Nephron progenitor cell (in vitro differentiated cells): ENCODE results near the gene IL16.

Experiments
- DNase-seq: peaks from one replicate; pipeline ENCODE4 v3.0.0; 2021
- H3K27ac Mint-ChIP-seq: 2 replicates; pipeline ENCODE4 v1.8.0; 2021; ENCODE audit warnings: mild to moderate bottlenecking, moderate library complexity, mixed read lengths
- H3K27me3 Mint-ChIP-seq: 2 replicates; pipeline ENCODE4 v1.8.0; 2021; ENCODE audit warnings: mild to moderate bottlenecking, low read depth, mixed read lengths; ENCODE audit not compliant: poor library complexity
- H3K36me3 Mint-ChIP-seq: 2 replicates; pipeline ENCODE4 v1.8.0; 2021; ENCODE audit warnings: low read depth, mixed read lengths
- H3K4me1 Mint-ChIP-seq: 2 replicates; pipeline ENCODE4 v1.8.0; 2021; ENCODE audit warnings: mixed read lengths
- H3K4me3 Mint-ChIP-seq: 2 replicates; pipeline ENCODE4 v1.8.0; 2021; ENCODE audit warnings: mild to moderate bottlenecking, moderate library complexity, mixed read lengths
- H3K9me3 Mint-ChIP-seq: 2 replicates; pipeline ENCODE4 v1.8.0; 2021; ENCODE audit warnings: mild to moderate bottlenecking, moderate library complexity, mixed read lengths
- TF ChIP-seq, protein P1 (sequence below): fragments of 200-600 bp; sonication (generic); IDR thresholded peaks from 2 replicates; pipeline ENCODE4 v1.5.0; 2021; ENCODE audit warnings: antibody characterized with exemption

IL16 gene

GRCh38 chr15:81168644-81169043, 28.0 kb upstream of the IL16 start:
- Mint-ChIP-seq H3K27ac (no peak overlapping the region), H3K4me1 (no peaks in the 10 kb centered on the region), H3K9me3 (no peaks in the 10 kb centered on the region), H3K27me3 (peaks cover 26% of the 10 kb centered on the region), H3K36me3 (no peaks in the 10 kb centered on the region), H3K4me3 (no peak overlapping the region)
- TF ChIP-seq, protein P1, sequence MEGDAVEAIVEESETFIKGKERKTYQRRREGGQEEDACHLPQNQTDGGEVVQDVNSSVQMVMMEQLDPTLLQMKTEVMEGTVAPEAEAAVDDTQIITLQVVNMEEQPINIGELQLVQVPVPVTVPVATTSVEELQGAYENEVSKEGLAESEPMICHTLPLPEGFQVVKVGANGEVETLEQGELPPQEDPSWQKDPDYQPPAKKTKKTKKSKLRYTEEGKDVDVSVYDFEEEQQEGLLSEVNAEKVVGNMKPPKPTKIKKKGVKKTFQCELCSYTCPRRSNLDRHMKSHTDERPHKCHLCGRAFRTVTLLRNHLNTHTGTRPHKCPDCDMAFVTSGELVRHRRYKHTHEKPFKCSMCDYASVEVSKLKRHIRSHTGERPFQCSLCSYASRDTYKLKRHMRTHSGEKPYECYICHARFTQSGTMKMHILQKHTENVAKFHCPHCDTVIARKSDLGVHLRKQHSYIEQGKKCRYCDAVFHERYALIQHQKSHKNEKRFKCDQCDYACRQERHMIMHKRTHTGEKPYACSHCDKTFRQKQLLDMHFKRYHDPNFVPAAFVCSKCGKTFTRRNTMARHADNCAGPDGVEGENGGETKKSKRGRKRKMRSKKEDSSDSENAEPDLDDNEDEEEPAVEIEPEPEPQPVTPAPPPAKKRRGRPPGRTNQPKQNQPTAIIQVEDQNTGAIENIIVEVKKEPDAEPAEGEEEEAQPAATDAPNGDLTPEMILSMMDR = no peak
- no peak for DNase-seq

GRCh38 chr15:81170511-81170910, 26.2 kb upstream of the IL16 start:
- Mint-ChIP-seq H3K4me3 (no peak overlapping the region), H3K36me3 (no peaks in the 10 kb centered on the region), H3K27ac (no peak overlapping the region), H3K4me1 (no peaks in the 10 kb centered on the region), H3K9me3 (no peaks in the 10 kb centered on the region), H3K27me3 (peaks cover 26% of the 10 kb centered on the region)
- TF ChIP-seq, protein P1 = no peak
- DNase-seq = no peak

DNA sequence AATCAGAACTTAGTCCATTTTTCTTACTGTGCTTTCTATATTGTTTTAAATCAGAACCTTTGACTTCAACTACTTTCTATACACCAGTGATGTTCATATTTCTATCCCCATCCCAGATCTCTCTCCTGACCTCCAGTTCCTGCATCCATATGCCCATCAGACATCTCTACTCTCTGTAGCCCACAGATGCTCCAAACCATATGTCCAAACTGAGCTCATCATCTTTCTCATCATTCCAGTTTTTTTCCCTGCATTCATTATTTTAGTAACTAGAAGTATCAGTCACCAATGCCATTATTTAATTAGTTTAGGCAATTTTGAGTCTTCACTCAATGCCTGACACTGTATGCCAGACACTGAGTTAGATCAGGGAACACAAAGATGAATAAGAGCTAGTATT, 25.4 kb upstream of the IL16 start:
- Mint-ChIP-seq H3K27ac (no peak overlapping the region), H3K27me3 (peaks cover 26% of the 10 kb centered on the region), H3K36me3 (no peaks in the 10 kb centered on the region), H3K4me3 (no peak overlapping the region), H3K9me3 (no peaks in the 10 kb centered on the region), H3K4me1 (no peaks in the 10 kb centered on the region)
- no peak for DNase-seq
- TF ChIP-seq, protein P1 = no peak

- DNase-seq = no peak
- Mint-ChIP-seq H3K27me3 (peaks cover 20% of the 10 kb centered on the region), H3K4me3 (no peak overlapping the region), H3K9me3 (no peaks in the 10 kb centered on the region), H3K27ac (no peak overlapping the region), H3K4me1 (no peaks in the 10 kb centered on the region), H3K36me3 (no peaks in the 10 kb centered on the region)
- TF ChIP-seq, protein P1 = no peak
Observed at GRCh38 chr15:81174125-81174791, 22.4 kb upstream of the IL16 start.

DNA sequence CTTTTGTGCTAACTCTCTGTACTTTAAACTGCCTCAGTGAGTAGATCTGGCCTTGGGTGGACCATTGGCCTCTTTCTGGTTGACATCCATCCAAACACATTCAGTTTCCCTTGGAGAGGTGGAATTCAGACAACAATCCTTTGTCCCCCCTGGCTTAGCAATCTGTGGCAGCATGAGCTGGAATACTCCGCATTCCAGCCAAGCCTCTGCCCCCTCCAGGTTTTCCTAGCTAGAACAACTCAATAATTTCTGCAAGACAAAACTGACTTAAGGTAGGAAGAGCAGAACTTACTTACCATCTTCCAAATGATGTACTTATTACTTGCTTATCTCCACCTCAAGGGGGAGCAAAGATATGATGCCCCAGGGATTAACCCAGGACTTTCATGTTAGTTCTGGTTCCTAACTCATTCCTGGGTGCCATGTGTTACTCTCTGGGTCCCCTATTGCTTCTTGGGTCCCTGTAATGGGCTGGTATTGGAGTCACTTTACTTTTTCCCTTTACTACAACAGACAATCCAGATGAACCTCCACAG, 21.8 kb upstream of the IL16 start:
- no peaks in the 10 kb centered on the region for H3K36me3 Mint-ChIP-seq
- H3K27ac Mint-ChIP-seq = no peak overlapping the region
- no peak overlapping the region for H3K4me3 Mint-ChIP-seq
- no peaks in the 10 kb centered on the region for H3K4me1 Mint-ChIP-seq
- TF ChIP-seq, protein P1 = no peak
- no peaks in the 10 kb centered on the region for H3K9me3 Mint-ChIP-seq
- no peak for DNase-seq
- peaks cover 19% of the 10 kb centered on the region for H3K27me3 Mint-ChIP-seq

- no peaks in the 10 kb centered on the region for H3K36me3 Mint-ChIP-seq
- H3K9me3 Mint-ChIP-seq = no peaks in the 10 kb centered on the region
- TF ChIP-seq, protein P1 = no peak
- H3K4me3 Mint-ChIP-seq = no peak overlapping the region
- H3K4me1 Mint-ChIP-seq = no peaks in the 10 kb centered on the region
- no peak for DNase-seq
- H3K27me3 Mint-ChIP-seq = peaks cover 19% of the 10 kb centered on the region
- no peak overlapping the region for H3K27ac Mint-ChIP-seq
Observed at GRCh38 chr15:81175496-81175895, 21.2 kb upstream of the IL16 start.
